ENCODE measurements around the gene NCKAP5L.

DNA sequence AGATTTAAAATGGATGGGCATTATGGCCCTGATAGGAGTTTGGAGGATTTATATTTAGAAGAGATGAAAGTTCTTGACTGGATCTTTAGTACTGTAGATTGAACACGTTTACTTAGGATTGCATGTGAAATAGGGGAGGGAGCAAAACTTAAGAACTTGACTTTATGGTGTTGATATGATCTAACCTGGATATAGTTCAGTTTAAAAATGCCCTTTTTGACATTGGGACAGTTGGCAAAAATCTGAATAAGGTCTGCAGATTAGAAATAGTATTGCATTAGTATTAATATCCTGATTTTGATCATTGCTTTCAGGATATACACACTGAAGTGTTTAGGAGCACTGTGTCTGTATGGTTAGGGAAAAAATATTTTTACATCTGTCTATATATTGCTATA lies 77.2 kb downstream of the NCKAP5L start:
- no peak for TF ChIP-seq EZH2 (IDR thresholded peaks at IDR 0.05; ENCODE audit: low read depth, unreplicated experiment)
- TF ChIP-seq, protein P1, sequence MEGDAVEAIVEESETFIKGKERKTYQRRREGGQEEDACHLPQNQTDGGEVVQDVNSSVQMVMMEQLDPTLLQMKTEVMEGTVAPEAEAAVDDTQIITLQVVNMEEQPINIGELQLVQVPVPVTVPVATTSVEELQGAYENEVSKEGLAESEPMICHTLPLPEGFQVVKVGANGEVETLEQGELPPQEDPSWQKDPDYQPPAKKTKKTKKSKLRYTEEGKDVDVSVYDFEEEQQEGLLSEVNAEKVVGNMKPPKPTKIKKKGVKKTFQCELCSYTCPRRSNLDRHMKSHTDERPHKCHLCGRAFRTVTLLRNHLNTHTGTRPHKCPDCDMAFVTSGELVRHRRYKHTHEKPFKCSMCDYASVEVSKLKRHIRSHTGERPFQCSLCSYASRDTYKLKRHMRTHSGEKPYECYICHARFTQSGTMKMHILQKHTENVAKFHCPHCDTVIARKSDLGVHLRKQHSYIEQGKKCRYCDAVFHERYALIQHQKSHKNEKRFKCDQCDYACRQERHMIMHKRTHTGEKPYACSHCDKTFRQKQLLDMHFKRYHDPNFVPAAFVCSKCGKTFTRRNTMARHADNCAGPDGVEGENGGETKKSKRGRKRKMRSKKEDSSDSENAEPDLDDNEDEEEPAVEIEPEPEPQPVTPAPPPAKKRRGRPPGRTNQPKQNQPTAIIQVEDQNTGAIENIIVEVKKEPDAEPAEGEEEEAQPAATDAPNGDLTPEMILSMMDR (conservative IDR thresholded peaks at IDR 0.05; ENCODE audit: low read depth in 2 of 2) = no peak
- TF ChIP-seq, protein P2, sequence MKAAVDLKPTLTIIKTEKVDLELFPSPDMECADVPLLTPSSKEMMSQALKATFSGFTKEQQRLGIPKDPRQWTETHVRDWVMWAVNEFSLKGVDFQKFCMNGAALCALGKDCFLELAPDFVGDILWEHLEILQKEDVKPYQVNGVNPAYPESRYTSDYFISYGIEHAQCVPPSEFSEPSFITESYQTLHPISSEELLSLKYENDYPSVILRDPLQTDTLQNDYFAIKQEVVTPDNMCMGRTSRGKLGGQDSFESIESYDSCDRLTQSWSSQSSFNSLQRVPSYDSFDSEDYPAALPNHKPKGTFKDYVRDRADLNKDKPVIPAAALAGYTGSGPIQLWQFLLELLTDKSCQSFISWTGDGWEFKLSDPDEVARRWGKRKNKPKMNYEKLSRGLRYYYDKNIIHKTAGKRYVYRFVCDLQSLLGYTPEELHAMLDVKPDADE (IDR thresholded peaks at IDR 0.05) = no peak
- no peak for TF ChIP-seq POLR2AphosphoS5 (IDR thresholded peaks at IDR 0.05; ENCODE audit: low read depth)

Data from GM23338 (cell line).